Effector memory CD8-positive, alpha-beta T cell (primary cell): ENCODE measurements around the gene GATAD2A.
A peak's percentile ranks its signal among the peaks of the same experiment; 100 is the strongest.

Experiments used
- ATAC-seq: fragments of 150-1000 bp; cut with Tn5 transposase; replicated peaks from 2 replicates; pipeline ENCODE4 v1.10.0; 2021; ENCODE audit warnings: mild to moderate bottlenecking, moderate library complexity
- DNase-seq, 3 experiments: peaks; one replicate each; pipeline ENCODE4 v3.0.0; 2021
- H3K27ac Mint-ChIP-seq, 2 donors: one replicate each; pipeline ENCODE4 v1.8.0; 2022; ENCODE audit warnings: mild to moderate bottlenecking in 2 of 2, mixed read lengths in 2 of 2, moderate library complexity in 2 of 2
- H3K27me3 Mint-ChIP-seq, 2 donors: one replicate each; pipeline ENCODE4 v1.8.0; 2022; ENCODE audit warnings: mixed read lengths in 2 of 2
- H3K36me3 Mint-ChIP-seq: one replicate; pipeline ENCODE4 v1.8.0; 2022; ENCODE audit warnings: mild to moderate bottlenecking, moderate library complexity, mixed read lengths; ENCODE audit not compliant: insufficient read depth
- H3K4me1 Mint-ChIP-seq, 2 donors: one replicate each; pipeline ENCODE4 v1.8.0; 2022; ENCODE audit warnings: low read depth in 2 of 2, mixed read lengths in 2 of 2
- H3K4me3 Mint-ChIP-seq, 2 donors: one replicate each; pipeline ENCODE4 v1.8.0; 2022; ENCODE audit warnings: mild to moderate bottlenecking in 2 of 2, mixed read lengths in 2 of 2, moderate library complexity in 2 of 2
- H3K9me3 Mint-ChIP-seq, 2 donors: one replicate each; pipeline ENCODE4 v1.8.0; 2022; ENCODE audit warnings: mixed read lengths in 2 of 2

Gene GATAD2A

GRCh38 chr19:19489804-19490204, 84.3 kb downstream of the GATAD2A start:
- Mint-ChIP-seq H3K4me1 (peaks cover 33 to 43% of the 10 kb centered on the region in 2 donors), H3K4me3 (peak overlapping the region; percentile 76)

GRCh38 chr19:19490214-19490968, 84.9 kb downstream of the GATAD2A start:
- peaks cover 33 to 43% of the 10 kb centered on the region in 2 donors for H3K4me1 Mint-ChIP-seq
- DNase-seq, result peak; percentile 81 to 84 (median 81)
- H3K27ac Mint-ChIP-seq, result peak overlapping the region; percentile 98
- H3K9me3 Mint-ChIP-seq, result no peaks in the 10 kb centered on the region
- H3K27me3 Mint-ChIP-seq, result no peaks in the 10 kb centered on the region
- peaks cover 58% of the 10 kb centered on the region for H3K36me3 Mint-ChIP-seq
- H3K4me3 Mint-ChIP-seq, result peak overlapping the region; percentile 76
- peak; percentile 26 for ATAC-seq

More at GRCh38 chr19:19489804-19490204, 84.3 kb downstream of the GATAD2A start:
- H3K36me3 Mint-ChIP-seq, result peaks cover 54% of the 10 kb centered on the region
- H3K9me3 Mint-ChIP-seq, result no peaks in the 10 kb centered on the region
- H3K27ac Mint-ChIP-seq, result peak overlapping the region; percentile 98
- no peaks in the 10 kb centered on the region for H3K27me3 Mint-ChIP-seq
- DNase-seq (peak in 1 of 3 experiments; percentile 28), ATAC-seq (peak; percentile 14)

GRCh38 chr19:19491321-19492025, 86.0 kb downstream of the GATAD2A start:
- Mint-ChIP-seq H3K27ac (no peak overlapping the region), H3K9me3 (no peaks in the 10 kb centered on the region), H3K4me3 (no peak overlapping the region), H3K27me3 (no peaks in the 10 kb centered on the region), H3K4me1 (peaks cover 33 to 46% of the 10 kb centered on the region in 2 donors), H3K36me3 (peaks cover 65% of the 10 kb centered on the region)
- no peak for ATAC-seq
- no peak for DNase-seq

GRCh38 chr19:19492026-19492610, 86.6 kb downstream of the GATAD2A start:
- DNase-seq (no peak), ATAC-seq (no peak)
- no peaks in the 10 kb centered on the region for H3K9me3 Mint-ChIP-seq
- H3K36me3 Mint-ChIP-seq, result peaks cover 66% of the 10 kb centered on the region
- peak overlapping the region in 1 of 2 donors; percentile 41 for H3K27ac Mint-ChIP-seq
- H3K4me1 Mint-ChIP-seq, result peaks cover 31 to 40% of the 10 kb centered on the region in 2 donors
- no peak overlapping the region for H3K4me3 Mint-ChIP-seq
- H3K27me3 Mint-ChIP-seq, result no peaks in the 10 kb centered on the region

GRCh38 chr19:19493841-19494546, 88.5 kb downstream of the GATAD2A start:
- no peaks in the 10 kb centered on the region for H3K27me3 Mint-ChIP-seq
- H3K4me3 Mint-ChIP-seq, result no peak overlapping the region
- peaks cover 71% of the 10 kb centered on the region for H3K36me3 Mint-ChIP-seq
- peaks cover 16 to 22% of the 10 kb centered on the region in 2 donors for H3K4me1 Mint-ChIP-seq
- no peak overlapping the region for H3K27ac Mint-ChIP-seq
- H3K9me3 Mint-ChIP-seq, result no peaks in the 10 kb centered on the region
- ATAC-seq (no peak), DNase-seq (no peak)

GRCh38 chr19:19495614-19496603, 90.4 kb downstream of the GATAD2A start:
- Mint-ChIP-seq H3K4me1 (peaks cover 0 to 4% of the 10 kb centered on the region in 2 donors), H3K36me3 (peaks cover 66% of the 10 kb centered on the region), H3K4me3 (no peak overlapping the region), H3K27ac (peak overlapping the region; percentile 26 to 76), H3K9me3 (no peaks in the 10 kb centered on the region), H3K27me3 (no peaks in the 10 kb centered on the region)
- DNase-seq (no peak), ATAC-seq (no peak)

- no peak overlapping the region for H3K4me3 Mint-ChIP-seq
- peaks cover 0 to 4% of the 10 kb centered on the region in 2 donors for H3K4me1 Mint-ChIP-seq
- H3K27me3 Mint-ChIP-seq, result no peaks in the 10 kb centered on the region
- peak overlapping the region; percentile 59 to 76 for H3K27ac Mint-ChIP-seq
- H3K36me3 Mint-ChIP-seq, result peaks cover 73% of the 10 kb centered on the region
- DNase-seq (no peak), ATAC-seq (no peak)
- no peaks in the 10 kb centered on the region for H3K9me3 Mint-ChIP-seq
Observed at GRCh38 chr19:19498255-19498991, 92.9 kb downstream of the GATAD2A start.

- no peak for ATAC-seq
- H3K27me3 Mint-ChIP-seq, result no peaks in the 10 kb centered on the region
- no peak overlapping the region for H3K4me3 Mint-ChIP-seq
- peaks cover 76% of the 10 kb centered on the region for H3K36me3 Mint-ChIP-seq
- peak overlapping the region in 1 of 2 donors; percentile 59 for H3K27ac Mint-ChIP-seq
- H3K9me3 Mint-ChIP-seq, result no peaks in the 10 kb centered on the region
- DNase-seq, result no peak
- peaks cover 0 to 4% of the 10 kb centered on the region in 2 donors for H3K4me1 Mint-ChIP-seq
Observed at GRCh38 chr19:19499272-19499995, 94.0 kb downstream of the GATAD2A start.

GRCh38 chr19:19500975-19501644, 95.6 kb downstream of the GATAD2A start:
- no peak overlapping the region for H3K4me3 Mint-ChIP-seq
- no peak for ATAC-seq
- peaks cover 0 to under 1% of the 10 kb centered on the region in 2 donors for H3K4me1 Mint-ChIP-seq
- H3K27ac Mint-ChIP-seq, result no peak overlapping the region
- no peaks in the 10 kb centered on the region for H3K27me3 Mint-ChIP-seq
- H3K9me3 Mint-ChIP-seq, result no peaks in the 10 kb centered on the region
- no peak for DNase-seq
- peaks cover 66% of the 10 kb centered on the region for H3K36me3 Mint-ChIP-seq

GRCh38 chr19:19501798-19502197, 96.3 kb downstream of the GATAD2A start:
- Mint-ChIP-seq H3K4me3 (no peak overlapping the region), H3K27ac (peak overlapping the region in 1 of 2 donors; percentile 54), H3K4me1 (no peaks in the 10 kb centered on the region), H3K36me3 (peaks cover 68% of the 10 kb centered on the region), H3K9me3 (no peaks in the 10 kb centered on the region), H3K27me3 (no peaks in the 10 kb centered on the region)
- DNase-seq, result no peak
- no peak for ATAC-seq

GRCh38 chr19:19502281-19502680, 96.8 kb downstream of the GATAD2A start:
- DNase-seq, result no peak
- Mint-ChIP-seq H3K4me3 (no peak overlapping the region), H3K36me3 (peaks cover 71% of the 10 kb centered on the region)

More at GRCh38 chr19:19502281-19502680, 96.8 kb downstream of the GATAD2A start:
- Mint-ChIP-seq H3K9me3 (no peaks in the 10 kb centered on the region), H3K27ac (peak overlapping the region in 1 of 2 donors; percentile 54), H3K27me3 (no peaks in the 10 kb centered on the region), H3K4me1 (no peaks in the 10 kb centered on the region)
- ATAC-seq, result no peak
